AG10803 (cell line): ENCODE results near the gene PSMA1.

Experiments
- DNase-seq: peaks from one replicate; pipeline ENCODE4 v3.0.0; 2010; ENCODE audit warnings: low read depth
- H3K4me3 ChIP-seq: 2 replicates; pipeline ENCODE4 v1.5.1; 2011; ENCODE audit warnings: mild to moderate bottlenecking, low read length, control low read depth
- CTCF ChIP-seq: conservative IDR thresholded peaks from 2 replicates; pipeline ENCODE4 v1.5.1; 2011; ENCODE audit warnings: mild to moderate bottlenecking, low read length, control low read depth, inconsistent platforms

Gene PSMA1

DNA sequence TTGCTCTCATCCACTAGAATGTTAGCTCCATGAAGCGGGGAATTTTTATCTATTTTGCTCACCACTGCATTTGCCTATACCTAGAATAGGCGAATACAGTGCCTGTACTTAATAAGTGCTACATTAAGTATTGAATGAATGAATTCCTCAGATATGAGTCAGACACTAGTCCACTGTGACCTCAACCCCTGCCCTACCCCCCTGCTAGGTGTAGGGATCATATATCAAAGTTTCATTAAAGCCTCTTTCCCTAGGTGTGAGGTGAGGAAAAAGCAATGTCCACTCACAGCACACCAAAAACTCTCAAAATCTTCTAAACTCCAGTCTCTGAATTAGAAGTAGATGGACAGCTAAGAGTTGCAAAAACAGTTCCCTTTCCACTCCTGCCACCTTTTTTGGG, 9.8 kb upstream of the PSMA1 start:
- DNase-seq = no peak
- H3K4me3 ChIP-seq = no peak overlapping the region
- no peak for TF ChIP-seq CTCF

- no peak for TF ChIP-seq CTCF
- no peak for DNase-seq
- H3K4me3 ChIP-seq = no peak overlapping the region
Measured at GRCh38 chr11:14529321-14529720, 9.1 kb upstream of the PSMA1 start.

GRCh38 chr11:14522801-14523200, 2.6 kb upstream of the PSMA1 start:
- no peak for DNase-seq
- no peak overlapping the region for H3K4me3 ChIP-seq
- TF ChIP-seq CTCF = no peak

DNA sequence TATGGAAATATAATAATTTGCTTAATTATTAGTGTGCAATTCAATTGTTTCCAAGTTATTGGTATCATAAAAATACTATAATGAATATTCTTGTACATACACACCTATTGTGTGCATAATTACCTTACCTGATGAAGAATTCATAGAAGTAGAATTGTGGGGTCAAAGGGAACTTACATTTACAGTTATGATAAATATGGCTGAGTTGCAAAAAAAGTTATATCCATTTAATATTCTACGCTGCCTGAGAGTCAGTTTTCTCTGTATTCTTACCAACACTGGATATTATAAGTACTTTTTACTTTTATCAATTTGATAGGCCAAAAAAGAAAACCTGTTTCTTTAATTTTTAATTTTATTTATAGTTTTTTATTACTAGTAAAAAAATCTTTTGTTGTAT, 2.1 kb upstream of the PSMA1 start:
- DNase-seq = no peak
- no peak overlapping the region for H3K4me3 ChIP-seq
- no peak for TF ChIP-seq CTCF

DNA sequence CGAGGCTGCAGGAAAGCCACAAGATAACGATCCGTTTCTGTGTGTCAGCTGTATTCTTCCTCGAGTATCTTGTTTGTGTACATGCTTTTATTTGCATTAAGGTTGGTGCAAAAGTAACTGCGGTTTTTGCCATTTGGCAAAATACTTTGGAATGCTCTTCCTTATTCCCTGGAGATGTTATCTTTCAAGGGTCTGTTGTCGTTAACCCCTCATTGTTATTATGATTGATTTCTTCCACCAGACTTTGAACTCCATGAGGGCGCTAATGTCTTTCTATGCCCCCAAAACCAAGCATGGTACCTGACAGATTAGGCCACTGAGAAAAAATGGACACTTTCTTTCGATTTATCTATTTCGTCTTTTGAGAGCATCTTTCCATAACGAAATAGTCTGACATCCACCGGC, 563 bp upstream of the PSMA1 start:
- peak overlapping the region; percentile 90 for H3K4me3 ChIP-seq
- no peak for DNase-seq
- no peak for TF ChIP-seq CTCF

- peak overlapping the region; percentile 90 for H3K4me3 ChIP-seq
- no peak for TF ChIP-seq CTCF
- no peak for DNase-seq
Measured at GRCh38 chr11:14519597-14519916, 629 bp downstream of the PSMA1 start.

DNA sequence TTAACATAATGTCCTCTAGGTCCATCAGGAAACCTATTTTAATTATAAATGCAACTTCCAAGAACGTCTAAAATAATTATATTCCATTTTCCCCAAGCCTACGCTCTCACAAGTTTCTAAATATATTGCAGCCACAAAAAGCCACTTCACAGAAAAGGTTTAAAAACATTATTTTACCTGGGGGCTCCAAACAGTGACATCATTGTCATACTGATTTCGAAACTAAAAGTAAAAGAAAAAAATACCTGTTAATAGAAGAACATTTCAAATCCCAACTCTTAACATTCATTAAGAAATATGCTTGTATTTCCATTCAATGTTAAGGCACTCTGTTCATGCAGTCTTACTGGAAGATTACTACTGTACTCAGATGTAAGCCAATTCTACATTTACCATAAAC, 1.4 kb downstream of the PSMA1 start:
- peak overlapping the region; percentile 90 for H3K4me3 ChIP-seq
- no peak for DNase-seq
- no peak for TF ChIP-seq CTCF
